MG63 (cell line): ENCODE measurements around the gene SHROOM3. TPM values are rescaled to one million over a fixed set of nuclear protein-coding genes. Genes with fewer than 3 reads are reported as not detected.

Experiments used
- DNase-seq: peaks from one replicate; pipeline ENCODE4 v3.0.0-alpha.2; 2020
- H3K27me3 ChIP-seq: fragments of 250-450 bp; sonication (Bioruptor Pico); 2 replicates; pipeline ENCODE4 v1.5.1; 2020; ENCODE audit warnings: mild to moderate bottlenecking, moderate library complexity
- H3K36me3 ChIP-seq: fragments of 250-450 bp; sonication (Bioruptor Pico); 2 replicates; pipeline ENCODE4 v1.5.1; 2020; ENCODE audit warnings: mild to moderate bottlenecking, moderate library complexity
- H3K4me3 ChIP-seq: fragments of 250-450 bp; sonication (Bioruptor Pico); 2 replicates; pipeline ENCODE4 v1.5.1; 2020; ENCODE audit warnings: mild to moderate bottlenecking, moderate library complexity
- H3K9me3 ChIP-seq: fragments of 250-450 bp; sonication (Bioruptor Pico); 2 replicates; pipeline ENCODE4 v1.5.1; 2020; ENCODE audit warnings: mild to moderate bottlenecking, moderate library complexity
- total RNA-seq: library from RNA; depleted of rRNA; stranded (reverse); fragments of >200 nt; shearing (Covaris generic); gene quantifications from 2 replicates; pipeline ENCODE4 v1.2.3, GENCODE V29; 2014; ENCODE audit warnings: low replicate concordance

The SHROOM3 gene
- total RNA-seq, 1 experiment from 2014 or later = 10.0 TPM

DNA sequence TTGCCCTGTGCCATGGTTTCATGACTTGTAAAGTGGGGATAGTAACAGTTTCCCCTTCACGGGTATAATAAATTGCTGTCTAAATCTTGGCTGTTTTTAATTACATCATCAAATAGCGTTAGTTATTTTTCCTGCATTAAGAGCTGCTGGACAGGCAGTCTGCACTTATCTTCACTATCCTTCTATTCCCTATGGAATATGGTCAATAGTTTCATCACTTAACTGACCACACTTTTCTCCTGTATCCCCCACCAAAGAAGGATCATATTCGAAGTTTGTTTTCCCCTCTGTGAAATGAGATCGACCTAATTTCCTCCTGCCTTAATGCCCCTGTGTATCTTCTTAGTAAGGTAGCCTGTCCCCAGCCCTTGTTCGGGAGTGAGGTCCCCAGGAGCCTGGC lies 133.2 kb downstream of the SHROOM3 start:
- Histone ChIP-seq H3K36me3 (no peaks in the 10 kb centered on the region), H3K4me3 (no peak overlapping the region), H3K27me3 (no peaks in the 10 kb centered on the region), H3K9me3 (no peaks in the 10 kb centered on the region)
- DNase-seq = no peak

DNA sequence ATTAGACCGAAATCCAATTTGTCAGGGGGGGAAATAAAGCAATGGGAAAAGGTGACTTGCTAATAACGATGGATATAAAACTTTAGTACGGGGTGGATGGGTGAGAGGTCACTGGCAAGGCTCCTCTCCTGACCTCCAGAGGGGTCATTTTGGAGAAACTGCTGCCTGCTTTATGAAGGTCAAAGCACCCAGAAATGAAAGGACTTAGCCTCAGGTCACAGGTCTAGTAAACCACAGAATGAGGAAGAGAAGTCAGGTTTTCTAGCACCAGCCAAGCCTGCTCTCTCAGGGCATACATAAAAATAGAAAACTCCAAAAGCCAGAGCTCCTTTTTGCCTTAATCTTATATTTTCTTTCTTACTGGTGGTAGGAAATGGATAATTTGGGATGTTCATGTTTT lies 134.2 kb downstream of the SHROOM3 start:
- DNase-seq = no peak
- no peaks in the 10 kb centered on the region for H3K36me3 ChIP-seq
- no peaks in the 10 kb centered on the region for H3K27me3 ChIP-seq
- no peak overlapping the region for H3K4me3 ChIP-seq
- H3K9me3 ChIP-seq = no peaks in the 10 kb centered on the region

DNA sequence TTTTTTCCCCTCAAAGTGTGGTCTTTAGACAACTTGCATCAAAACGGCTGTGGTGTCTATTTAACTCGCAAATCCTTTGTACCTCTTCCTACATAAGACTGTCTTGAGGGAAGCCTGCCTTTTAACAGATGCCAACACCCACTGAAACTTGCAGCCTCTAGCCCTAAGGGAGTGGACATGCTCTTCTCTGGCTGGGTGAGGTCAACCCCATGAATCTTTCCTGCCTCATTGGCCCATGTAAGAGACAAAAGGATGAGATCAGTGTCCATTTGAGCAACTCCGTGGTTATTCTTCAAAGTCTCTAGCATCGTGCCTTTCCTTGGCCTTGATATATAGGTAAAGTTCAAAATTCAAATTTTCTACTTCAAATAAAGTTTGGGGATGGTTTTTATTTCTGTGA lies 134.7 kb downstream of the SHROOM3 start:
- no peak for DNase-seq
- no peak overlapping the region for H3K4me3 ChIP-seq
- no peaks in the 10 kb centered on the region for H3K27me3 ChIP-seq
- H3K9me3 ChIP-seq = no peaks in the 10 kb centered on the region
- H3K36me3 ChIP-seq = no peaks in the 10 kb centered on the region

DNA sequence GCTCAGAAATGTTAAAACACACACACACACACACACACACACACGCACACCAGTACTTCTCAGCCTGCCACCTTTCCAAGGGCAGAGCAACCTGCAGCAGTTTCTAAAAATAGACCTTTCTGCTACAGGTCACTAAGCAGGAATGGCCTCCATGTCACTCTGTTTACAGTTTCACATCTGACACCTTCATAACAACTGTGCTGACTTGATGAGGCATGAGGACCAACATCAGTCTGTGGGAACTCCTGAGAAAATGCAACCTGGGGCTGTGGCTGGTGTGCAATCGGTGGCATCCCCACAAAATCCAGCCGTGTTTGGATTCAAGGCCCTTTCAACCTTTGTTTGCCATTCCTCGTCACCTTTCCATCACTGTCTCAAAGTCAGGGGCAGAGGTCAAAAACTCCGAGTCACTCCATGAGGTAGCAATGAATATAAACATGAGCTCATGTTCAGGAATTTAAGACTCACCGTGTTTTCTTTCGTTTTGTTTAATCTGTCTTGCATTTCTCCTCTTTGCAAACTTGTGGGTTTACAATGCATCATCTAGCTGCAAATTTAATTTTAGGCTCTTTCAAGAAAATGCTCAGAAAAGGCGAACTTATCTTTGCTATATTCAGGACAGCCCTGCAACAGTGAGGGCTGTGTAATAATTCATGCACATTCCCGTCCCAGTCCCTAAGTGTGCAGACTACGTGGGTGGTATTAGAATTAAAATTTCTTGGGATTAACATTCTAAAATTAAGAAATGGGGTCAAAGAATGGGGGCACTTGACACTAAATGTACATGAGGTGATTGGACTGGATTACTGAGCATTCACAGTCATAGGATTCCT lies 135.3 kb downstream of the SHROOM3 start:
- DNase-seq = peak; percentile 38
- H3K27me3 ChIP-seq = no peaks in the 10 kb centered on the region
- H3K36me3 ChIP-seq = no peaks in the 10 kb centered on the region
- H3K9me3 ChIP-seq = no peaks in the 10 kb centered on the region
- H3K4me3 ChIP-seq = no peak overlapping the region

DNA sequence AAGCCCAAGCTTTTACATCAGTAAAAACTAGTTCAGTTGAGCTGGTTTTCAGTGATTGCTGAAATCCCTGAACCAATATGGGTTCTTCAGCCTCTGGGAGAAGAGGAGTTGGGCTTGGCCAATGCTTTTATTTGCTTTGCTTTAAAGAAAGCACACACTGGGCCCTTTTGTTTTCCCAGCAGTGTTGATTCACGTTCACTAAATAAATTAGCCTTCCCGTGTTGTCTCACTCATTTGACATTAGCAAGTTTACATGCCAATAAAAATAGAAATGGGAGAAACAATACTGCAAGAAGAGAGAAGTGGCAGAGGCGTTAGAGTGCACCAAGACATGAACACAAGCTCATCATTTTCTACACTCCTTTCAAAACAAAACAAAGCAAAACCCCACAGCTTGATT lies 136.2 kb downstream of the SHROOM3 start:
- Histone ChIP-seq H3K27me3 (no peaks in the 10 kb centered on the region), H3K9me3 (no peaks in the 10 kb centered on the region), H3K36me3 (no peaks in the 10 kb centered on the region), H3K4me3 (no peak overlapping the region)
- no peak for DNase-seq

DNA sequence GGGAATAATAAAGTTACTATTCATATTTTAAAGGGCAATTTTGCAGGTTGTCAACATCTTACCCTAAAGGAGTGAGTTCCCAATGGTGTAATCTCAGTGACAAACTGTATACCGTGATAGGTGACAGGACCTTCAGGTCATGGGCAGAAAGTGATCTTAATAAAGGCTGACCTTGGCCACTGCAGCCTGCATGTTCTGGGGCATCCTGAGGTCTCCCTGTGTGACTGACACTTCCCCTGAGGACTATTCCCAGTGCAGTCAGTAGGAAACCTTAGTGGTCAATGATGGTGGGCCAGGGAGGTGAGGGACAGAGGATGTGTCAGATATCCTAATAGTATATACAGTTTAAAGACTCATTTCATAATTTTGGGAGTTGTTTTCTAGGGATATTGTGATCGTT lies 137.2 kb downstream of the SHROOM3 start:
- no peak for DNase-seq
- H3K27me3 ChIP-seq = no peaks in the 10 kb centered on the region
- H3K4me3 ChIP-seq = no peak overlapping the region
- H3K36me3 ChIP-seq = no peaks in the 10 kb centered on the region
- no peaks in the 10 kb centered on the region for H3K9me3 ChIP-seq

DNA sequence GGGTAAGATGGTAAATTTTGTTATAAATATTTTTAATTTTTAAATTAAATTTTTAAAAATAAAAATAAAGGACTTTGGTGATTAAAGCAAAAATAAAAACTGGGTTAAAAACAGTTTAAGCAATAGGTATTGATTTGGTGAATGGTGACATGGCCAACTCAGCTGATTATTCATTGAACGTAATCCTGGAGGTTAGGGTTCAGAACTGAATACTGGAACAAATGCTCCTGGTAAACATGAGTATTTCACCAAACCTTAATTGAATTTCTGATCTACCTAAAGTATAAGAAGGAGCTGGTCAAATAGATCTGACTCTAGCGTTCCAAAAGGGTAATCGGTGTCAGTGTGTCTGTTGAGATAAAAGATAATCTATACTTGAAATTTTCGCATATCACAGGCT lies 141.8 kb downstream of the SHROOM3 start:
- no peak for DNase-seq
- Histone ChIP-seq H3K4me3 (no peak overlapping the region), H3K9me3 (no peaks in the 10 kb centered on the region), H3K36me3 (no peaks in the 10 kb centered on the region), H3K27me3 (no peaks in the 10 kb centered on the region)

DNA sequence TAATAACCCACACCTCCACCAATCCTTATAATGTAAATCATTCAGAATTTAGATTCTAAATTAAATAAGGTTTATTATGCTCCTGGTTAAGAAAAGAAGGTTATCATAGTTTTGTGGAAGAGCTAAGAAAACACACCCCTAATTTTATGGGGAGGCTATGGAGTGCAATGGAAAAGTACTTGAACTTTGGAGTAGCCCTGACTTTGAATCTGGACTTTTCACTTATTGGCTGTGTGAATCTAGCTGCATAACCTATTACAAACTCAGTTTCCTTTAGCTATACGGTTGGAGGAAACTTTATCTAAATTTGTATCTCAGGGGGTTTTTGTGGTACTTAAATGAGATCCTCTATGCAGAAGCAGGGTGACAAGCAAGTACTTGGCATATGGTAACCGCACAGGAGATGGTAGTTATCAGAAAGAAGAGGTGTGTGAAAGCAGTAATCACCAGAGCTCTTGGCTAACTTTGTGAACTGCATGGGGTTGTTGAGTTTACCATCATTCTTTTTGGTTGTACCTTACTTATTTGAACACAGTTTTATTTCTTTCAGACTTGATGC lies 143.1 kb downstream of the SHROOM3 start:
- H3K36me3 ChIP-seq = no peaks in the 10 kb centered on the region

DNA sequence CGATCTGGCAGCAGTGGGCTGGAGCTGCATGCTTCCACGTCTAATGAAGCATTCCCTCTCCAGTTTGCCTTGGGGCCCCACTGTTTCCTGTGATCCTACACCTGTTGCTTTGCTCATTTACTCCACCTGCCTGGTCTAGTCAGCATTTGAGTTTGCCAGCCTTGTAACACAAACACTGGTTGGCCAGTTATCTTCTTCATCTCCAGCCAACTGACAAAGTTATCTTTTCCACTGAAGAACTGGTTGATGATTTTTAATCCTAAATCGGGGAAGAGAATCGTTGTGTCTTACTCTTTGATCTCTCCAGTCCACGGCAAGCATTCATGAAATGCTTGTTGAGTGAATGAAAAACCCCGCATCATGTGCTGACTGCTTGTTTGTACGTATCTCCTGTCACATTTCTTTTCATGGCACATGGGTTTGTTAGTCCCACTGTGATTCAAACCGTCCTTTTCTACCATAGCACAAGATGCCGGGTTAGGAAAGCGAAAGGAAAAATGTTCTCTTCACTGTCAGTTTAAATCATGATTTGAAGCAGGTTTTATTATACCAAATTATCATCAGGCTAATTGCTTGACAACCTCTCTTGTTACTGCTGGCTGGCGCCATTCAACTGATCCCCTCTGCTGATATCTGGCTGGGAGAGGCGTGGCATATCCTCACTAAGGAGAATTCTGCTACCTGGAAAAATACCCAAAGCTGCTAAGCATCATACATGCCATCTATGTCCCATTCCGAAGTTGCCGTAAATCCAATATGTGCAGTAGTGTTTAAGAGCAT lies 144.8 kb downstream of the SHROOM3 start:
- Histone ChIP-seq H3K4me3 (no peak overlapping the region), H3K9me3 (no peaks in the 10 kb centered on the region), H3K36me3 (no peaks in the 10 kb centered on the region), H3K27me3 (no peaks in the 10 kb centered on the region)
- DNase-seq = no peak

More for the DNA sequence above, 143.1 kb downstream of the SHROOM3 start:
- no peak for DNase-seq
- Histone ChIP-seq H3K4me3 (no peak overlapping the region), H3K9me3 (no peaks in the 10 kb centered on the region), H3K27me3 (no peaks in the 10 kb centered on the region)

DNA sequence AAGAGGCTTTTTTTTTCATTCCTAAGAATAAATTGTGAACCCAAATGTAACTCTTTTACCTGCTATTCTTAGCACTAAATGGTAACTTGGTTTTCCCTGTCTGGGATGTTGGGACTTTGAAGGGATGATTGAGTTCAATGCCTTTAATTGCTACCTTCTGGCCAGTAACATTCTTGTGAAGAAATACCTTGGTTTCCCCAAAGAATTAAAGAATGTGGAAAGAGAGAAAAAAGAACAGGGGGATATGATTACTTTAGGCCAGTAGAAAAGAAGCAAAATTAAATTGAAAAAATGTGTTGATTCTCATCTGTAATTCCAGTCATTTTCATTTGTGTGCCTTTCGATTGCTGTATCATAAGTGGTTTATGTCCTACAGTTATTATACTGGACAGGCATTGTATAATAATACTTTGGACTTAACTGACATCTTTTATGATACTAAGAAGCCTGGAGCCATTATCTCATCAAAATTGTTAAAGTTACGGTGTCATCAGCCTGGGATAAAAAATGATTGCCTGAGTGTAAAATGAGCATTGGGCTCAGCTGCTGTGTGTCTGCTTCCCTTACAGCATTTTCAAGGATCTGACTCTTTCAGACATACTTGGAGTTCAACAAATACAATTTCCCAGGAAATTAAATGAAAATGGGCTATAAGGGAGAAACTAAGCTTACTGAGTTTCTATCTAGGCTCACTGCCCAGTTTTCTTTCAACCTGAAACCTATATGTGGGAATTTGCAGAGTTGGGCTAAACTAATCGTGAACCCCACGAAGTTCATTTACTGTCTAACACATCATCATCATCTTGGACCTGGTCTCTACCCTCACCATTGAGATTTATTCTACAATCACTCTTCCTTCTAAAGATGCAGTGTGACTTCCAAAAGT lies 146.3 kb downstream of the SHROOM3 start:
- Histone ChIP-seq H3K4me3 (no peak overlapping the region), H3K36me3 (no peaks in the 10 kb centered on the region), H3K9me3 (no peaks in the 10 kb centered on the region), H3K27me3 (no peaks in the 10 kb centered on the region)
- no peak for DNase-seq

DNA sequence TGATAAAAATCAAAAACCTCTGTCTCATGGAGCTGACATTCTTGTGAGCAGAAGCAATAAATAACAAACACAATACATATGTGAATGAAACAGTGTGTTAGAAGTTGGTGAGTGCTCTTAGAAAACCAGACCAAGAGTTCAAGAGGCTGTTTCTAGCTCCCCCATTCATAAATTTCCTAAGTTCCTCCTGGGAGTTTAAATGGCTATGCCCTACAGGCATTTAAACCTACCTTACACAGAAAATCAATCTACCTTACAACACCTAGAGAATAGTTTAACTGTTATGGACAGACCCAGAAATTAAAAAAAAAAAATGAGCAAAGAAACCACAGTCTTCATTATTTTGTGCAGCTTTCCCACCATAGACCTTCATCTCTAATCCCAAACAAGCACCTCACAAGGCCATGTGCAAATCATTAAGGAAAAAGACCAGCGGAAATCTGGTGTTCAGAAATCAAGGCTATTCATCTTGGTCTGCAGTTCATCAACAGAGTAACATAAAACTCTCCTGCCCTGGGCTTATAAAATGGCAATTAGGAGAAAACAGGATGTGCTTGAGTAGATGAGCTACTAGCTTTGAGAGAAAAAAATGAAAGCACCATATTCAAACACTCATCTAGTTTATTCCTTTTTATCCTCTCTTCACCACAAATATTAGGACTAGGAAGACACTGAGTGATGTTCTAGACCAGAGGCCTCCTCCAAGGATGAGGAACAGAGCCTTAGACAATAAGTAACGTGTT lies 147.2 kb downstream of the SHROOM3 start:
- Histone ChIP-seq H3K27me3 (no peaks in the 10 kb centered on the region), H3K36me3 (no peaks in the 10 kb centered on the region), H3K4me3 (no peak overlapping the region), H3K9me3 (no peaks in the 10 kb centered on the region)
- no peak for DNase-seq

DNA sequence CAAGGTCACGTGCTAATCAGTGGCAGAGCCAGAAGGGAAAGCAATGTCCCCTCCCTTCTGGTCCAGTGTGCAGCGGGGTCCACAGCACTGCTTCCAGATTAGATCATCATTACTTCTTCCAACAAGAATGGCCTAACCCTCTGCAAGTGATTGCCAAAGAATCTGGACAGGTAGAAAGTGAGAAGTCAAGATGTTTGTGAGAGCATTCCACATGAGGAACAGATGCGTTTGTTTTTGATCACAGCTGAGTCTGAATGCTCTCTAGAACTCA lies 147.7 kb downstream of the SHROOM3 start:
- DNase-seq = no peak
- no peaks in the 10 kb centered on the region for H3K9me3 ChIP-seq
- H3K27me3 ChIP-seq = no peaks in the 10 kb centered on the region
- H3K4me3 ChIP-seq = no peak overlapping the region
- no peaks in the 10 kb centered on the region for H3K36me3 ChIP-seq

DNA sequence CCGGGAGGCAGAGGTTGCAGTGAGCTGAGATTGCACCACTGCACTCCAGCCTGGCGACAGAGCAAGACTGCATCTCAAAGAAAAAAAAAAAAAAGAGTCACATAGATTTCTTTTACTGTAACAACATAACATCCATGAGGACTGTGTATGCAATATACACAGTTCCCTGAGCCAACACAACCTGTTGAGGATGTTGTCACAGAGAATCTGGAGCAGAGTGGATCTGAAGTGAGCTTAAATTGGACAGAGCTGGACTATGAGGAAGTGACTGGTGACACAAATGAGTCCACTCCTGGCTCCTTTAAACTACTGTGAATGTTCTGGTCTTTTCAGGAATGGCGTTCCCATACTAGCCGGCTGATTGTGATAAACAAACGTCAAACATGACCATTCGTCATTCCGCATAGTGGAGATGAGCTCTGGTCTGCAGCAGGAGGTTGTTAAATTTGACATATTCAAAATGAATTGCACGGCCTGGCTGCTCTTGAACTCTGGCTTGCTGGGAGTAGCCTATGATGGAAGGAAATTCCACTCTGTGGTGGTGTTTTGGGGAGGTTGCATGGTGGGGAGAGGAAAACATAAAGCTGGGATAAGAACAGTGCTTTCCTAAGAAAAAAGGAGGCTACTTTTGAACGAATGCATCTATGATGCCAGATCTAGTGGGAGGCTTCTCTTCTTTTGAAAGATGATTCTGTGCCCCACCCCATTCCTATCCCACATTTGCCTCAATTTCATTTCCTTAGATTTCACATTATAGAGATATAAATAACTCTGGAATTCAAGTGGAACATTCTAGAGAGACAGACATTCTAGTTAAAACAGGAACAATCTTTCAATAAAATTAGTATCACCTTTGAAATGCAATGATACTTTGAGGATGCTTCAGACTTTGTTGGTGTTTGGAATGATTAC lies 149.5 kb downstream of the SHROOM3 start:
- Histone ChIP-seq H3K9me3 (no peaks in the 10 kb centered on the region), H3K36me3 (no peaks in the 10 kb centered on the region), H3K27me3 (no peaks in the 10 kb centered on the region), H3K4me3 (no peak overlapping the region)
- DNase-seq = no peak

DNA sequence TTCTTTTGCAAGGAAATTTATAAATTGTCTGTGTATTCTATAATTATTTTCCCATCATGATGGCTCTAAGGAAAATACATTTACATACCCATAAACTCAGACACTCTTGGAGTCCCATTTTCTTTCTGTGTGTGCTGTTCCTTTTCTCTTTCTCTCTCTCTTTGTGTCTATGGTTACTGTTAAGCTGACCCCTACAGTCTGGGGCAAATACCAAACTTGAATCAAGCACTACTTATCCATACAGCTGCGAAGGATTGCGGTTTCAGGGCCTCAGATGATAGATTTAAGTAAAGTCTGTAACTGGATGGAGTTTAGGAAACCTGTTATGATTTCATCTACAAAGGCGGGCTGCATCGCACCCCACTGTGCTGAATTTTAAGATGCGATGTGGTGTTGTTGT lies 150.2 kb downstream of the SHROOM3 start:
- DNase-seq = no peak
- Histone ChIP-seq H3K9me3 (no peaks in the 10 kb centered on the region), H3K27me3 (no peaks in the 10 kb centered on the region), H3K4me3 (no peak overlapping the region), H3K36me3 (no peaks in the 10 kb centered on the region)

DNA sequence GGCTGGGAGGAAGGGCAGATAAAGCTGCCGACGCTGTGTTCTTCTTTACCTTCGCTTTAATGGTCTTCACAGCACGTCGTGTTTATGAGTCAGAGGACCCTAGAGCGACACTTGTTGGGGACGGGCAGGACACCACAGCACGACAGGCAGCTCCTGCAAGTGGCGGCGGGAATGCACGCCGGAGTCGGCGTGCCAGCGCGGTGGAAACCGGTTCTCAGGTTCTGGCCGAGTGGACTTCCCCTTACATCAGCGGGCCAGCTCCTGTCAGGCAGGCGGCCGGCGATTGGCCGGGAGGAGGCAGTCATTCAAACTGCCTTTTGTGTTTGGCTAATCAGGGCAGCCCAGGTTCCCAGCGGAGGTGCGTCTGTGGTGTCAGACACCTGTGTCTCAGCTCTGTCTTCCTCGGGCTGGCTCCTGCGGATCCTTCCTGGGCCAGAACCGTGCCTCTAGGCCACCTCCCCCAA lies 150.9 kb downstream of the SHROOM3 start:
- no peaks in the 10 kb centered on the region for H3K9me3 ChIP-seq
- peak; percentile 29 for DNase-seq
- H3K27me3 ChIP-seq = no peaks in the 10 kb centered on the region
- no peaks in the 10 kb centered on the region for H3K36me3 ChIP-seq
- H3K4me3 ChIP-seq = peak overlapping the region; percentile 22; the same call in 1 of the 2 replicates
